Neuronal stem cell (in vitro differentiated cells): ENCODE results near the gene APOBEC3F.
"Not testable (repeated sequence)": the region's sequence is repeated elsewhere in the genome, so short reads cannot be mapped to it uniquely, and the experiment has no call there.

Experiments
- DNase-seq: peaks from one replicate; pipeline ENCODE4 v3.0.0-alpha.2; 2013; ENCODE audit warnings: low spot score
- H2AFZ ChIP-seq: one replicate; pipeline ENCODE4 v1.6.1; 2013; ENCODE audit warnings: mild to moderate bottlenecking, low read length, inconsistent platforms
- H2AK5ac ChIP-seq: 2 replicates; pipeline ENCODE4 v1.6.1; 2013; ENCODE audit warnings: low read depth, mild to moderate bottlenecking, inconsistent platforms, low read length, moderate library complexity, mixed read lengths
- H2BK120ac ChIP-seq: 2 replicates; pipeline ENCODE4 v1.6.1; 2013; ENCODE audit warnings: low read depth, mild to moderate bottlenecking, inconsistent platforms, low read length, moderate library complexity, mixed read lengths
- H2BK12ac ChIP-seq: one replicate; pipeline ENCODE4 v1.6.1; 2013; ENCODE audit warnings: low read length, inconsistent platforms
- H2BK15ac ChIP-seq: 2 replicates; pipeline ENCODE4 v1.6.1; 2013; ENCODE audit warnings: mild to moderate bottlenecking, low read length, inconsistent platforms, mixed read lengths
- H2BK5ac ChIP-seq: one replicate; pipeline ENCODE4 v1.6.1; 2013; ENCODE audit warnings: inconsistent platforms, mild to moderate bottlenecking, low read length, moderate library complexity
- H3K14ac ChIP-seq: one replicate; pipeline ENCODE4 v1.6.1; 2013; ENCODE audit warnings: low read length, inconsistent platforms
- H3K18ac ChIP-seq: 2 replicates; pipeline ENCODE4 v1.6.1; 2013; ENCODE audit warnings: low read length, inconsistent platforms
- H3K23ac ChIP-seq: 2 replicates; pipeline ENCODE4 v1.6.1; 2013; ENCODE audit warnings: low read depth, mild to moderate bottlenecking, mixed read lengths, low read length, inconsistent platforms; ENCODE audit not compliant: poor library complexity
- H3K27ac ChIP-seq: replicated peaks from 3 replicates; pipeline ENCODE4 v1.5.1; 2013; ENCODE audit warnings: low read length, inconsistent platforms
- H3K27me3 ChIP-seq, 3 experiments: 2 replicates each; pipeline ENCODE4 v1.6.1; 2013; ENCODE audit warnings: low read length in 3 of 3, mild to moderate bottlenecking in 2 of 3, inconsistent platforms in 1 of 3, low read depth in 1 of 3, mixed read lengths in 1 of 3, moderate library complexity in 1 of 3; ENCODE audit not compliant: control insufficient read depth in 3 of 3, insufficient read depth in 3 of 3
- H3K36me3 ChIP-seq, 2 donors: replicated peaks in 1 of 2; 2 replicates each; pipeline ENCODE4 v1.6.1; 2013; ENCODE audit warnings: low read length in 2 of 2; ENCODE audit not compliant: control insufficient read depth in 2 of 2, insufficient read depth in 2 of 2
- H3K4ac ChIP-seq: 2 replicates; pipeline ENCODE4 v1.6.1; 2013; ENCODE audit warnings: inconsistent platforms, mild to moderate bottlenecking, low read length, moderate library complexity
- H3K4me1 ChIP-seq, 2 donors: 1 replicate in 1 of 2; 2 replicates in 1 of 2; pipeline ENCODE4 v1.6.1; 2013; ENCODE audit warnings: low read length in 2 of 2, low read depth in 1 of 2; ENCODE audit not compliant: control insufficient read depth in 2 of 2, insufficient read depth in 1 of 2
- H3K4me2 ChIP-seq: one replicate; pipeline ENCODE4 v1.6.1; 2013; ENCODE audit warnings: mild to moderate bottlenecking, low read length, inconsistent platforms; ENCODE audit not compliant: insufficient read depth, poor library complexity, severe bottlenecking
- H3K4me3 ChIP-seq, 2 donors: 2 replicates each; pipeline ENCODE4 v1.5.1; 2013; ENCODE audit warnings: low read length in 2 of 2, mild to moderate bottlenecking in 2 of 2, inconsistent platforms in 1 of 2, moderate library complexity in 1 of 2
- H3K79me1 ChIP-seq: one replicate; pipeline ENCODE4 v1.6.1; 2013; ENCODE audit warnings: low read depth, mild to moderate bottlenecking, inconsistent platforms, low read length, moderate library complexity
- H3K9ac ChIP-seq: one replicate; pipeline ENCODE4 v1.6.1; 2013; ENCODE audit warnings: mild to moderate bottlenecking, low read depth, low read length, inconsistent platforms; ENCODE audit not compliant: poor library complexity
- H3K9me3 ChIP-seq, 2 donors: replicated peaks in 1 of 2; 2 replicates each; pipeline versions ENCODE3 to v1.6.1; 2013; ENCODE audit warnings: low read length in 2 of 2, mild to moderate bottlenecking in 2 of 2, inconsistent platforms in 1 of 2, low read depth in 1 of 2, mixed read lengths in 1 of 2, moderate library complexity in 1 of 2; ENCODE audit not compliant: control insufficient read depth in 2 of 2, insufficient read depth in 1 of 2
- H4K8ac ChIP-seq: one replicate; pipeline ENCODE4 v1.6.1; 2013; ENCODE audit warnings: low read depth, mild to moderate bottlenecking, inconsistent platforms, low read length, moderate library complexity
- H4K91ac ChIP-seq: one replicate; pipeline ENCODE4 v1.6.1; 2013; ENCODE audit warnings: low read length, low read depth, mild to moderate bottlenecking, inconsistent platforms; ENCODE audit not compliant: poor library complexity
- WGBS, 2 donors: extraction: QIAGEN DNeasy Blood & Tissue Kit; methylation state at CpG; one replicate each; pipeline ENCODE4 v1.1.7; 2013; ENCODE audit warnings: missing lambda C conversion rate in 2 of 2, mixed read lengths in 1 of 2; ENCODE audit not compliant: insufficient read length in 2 of 2, insufficient replicate concordance in 1 of 2; ENCODE audit errors: extremely low coverage in 2 of 2; 5-methylcytosine and 5-hydroxymethylcytosine counted together

The APOBEC3F gene

DNA sequence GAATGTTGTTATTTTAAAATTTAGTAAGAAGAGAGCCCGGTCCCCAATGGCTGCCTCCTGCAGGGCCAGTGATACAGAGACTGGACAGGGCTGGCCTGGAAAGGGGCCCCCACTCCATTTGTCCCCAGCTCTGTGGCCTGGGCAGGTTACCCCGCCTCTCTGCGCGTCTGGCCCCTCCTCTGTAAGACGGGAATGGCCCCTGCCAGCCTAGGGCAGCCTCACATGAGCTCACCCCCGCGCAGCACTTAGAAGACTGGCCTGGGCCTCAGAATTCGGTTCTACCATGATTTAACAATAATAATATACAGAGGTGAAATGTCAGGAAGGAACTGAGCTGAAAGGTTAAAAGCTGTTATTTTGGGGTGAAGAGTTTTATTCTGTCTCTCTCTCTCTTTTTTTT, 37.7 kb downstream of the APOBEC3F start:
- Histone ChIP-seq H2BK15ac (no peak overlapping the region), H3K18ac (no peak overlapping the region), H3K79me1 (peaks cover 2% of the 10 kb centered on the region)

DNA sequence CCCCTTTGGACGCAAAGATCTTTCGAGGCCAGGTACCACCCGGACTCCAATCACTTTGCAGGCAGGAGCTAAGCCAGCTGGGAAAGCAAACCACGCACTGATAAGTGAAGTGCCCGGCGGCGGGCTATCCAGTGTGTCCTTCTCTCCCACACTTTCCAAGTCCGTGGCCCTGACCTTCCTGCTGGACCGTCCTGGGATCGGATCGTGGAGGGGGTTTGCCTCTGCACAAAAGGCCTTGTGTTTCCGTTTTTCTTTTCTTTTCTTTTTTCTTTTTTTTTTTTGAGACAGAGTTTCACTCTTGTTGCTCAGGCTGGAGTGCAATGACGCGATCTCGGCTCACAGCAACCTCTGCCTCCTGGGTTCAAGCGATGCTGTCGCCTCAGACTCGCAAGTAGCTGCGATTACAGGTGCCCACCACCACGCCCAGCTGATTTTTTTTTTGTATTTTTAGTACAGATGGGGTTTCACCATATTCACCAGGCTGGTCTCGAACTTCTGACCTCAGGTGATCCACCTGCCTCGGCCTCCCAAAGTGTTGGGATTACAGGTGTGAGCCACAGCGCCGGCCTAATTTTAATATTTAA, 38.5 kb downstream of the APOBEC3F start:
- H2AK5ac ChIP-seq, H3K27ac ChIP-seq, H2BK15ac ChIP-seq, H3K14ac ChIP-seq, H2BK120ac ChIP-seq, H3K4me1 ChIP-seq, H2AFZ ChIP-seq, H2BK5ac ChIP-seq, H3K27me3 ChIP-seq, H2BK12ac ChIP-seq, DNase-seq, H3K18ac ChIP-seq, H4K8ac ChIP-seq, H3K36me3 ChIP-seq, H3K9me3 ChIP-seq, H3K79me1 ChIP-seq, H3K4me2 ChIP-seq, H3K4me3 ChIP-seq, H4K91ac ChIP-seq, H3K4ac ChIP-seq, H3K9ac ChIP-seq, H3K23ac ChIP-seq: not testable (repeated sequence)
- no CpG with 5 or more reads among the region's 24 CpGs for WGBS, 2 donors

More for the DNA sequence above, 37.7 kb downstream of the APOBEC3F start:
- Histone ChIP-seq H3K4me2 (no peak overlapping the region), H3K27ac (no peak overlapping the region), H3K14ac (no peak overlapping the region), H2AFZ (no peak overlapping the region), H4K8ac (no peak overlapping the region), H2AK5ac (no peak overlapping the region), H3K27me3 (peaks cover 0 to 4% (median 0%) of the 10 kb centered on the region in 3 experiments), H2BK5ac (no peak overlapping the region), H3K9ac (no peak overlapping the region), H4K91ac (no peak overlapping the region), H3K4ac (no peak overlapping the region), H3K23ac (no peak overlapping the region), H2BK120ac (no peak overlapping the region), H3K9me3 (no peaks in the 10 kb centered on the region), H3K4me3 (no peak overlapping the region), H3K4me1 (peaks cover 0 to 4% of the 10 kb centered on the region in 2 donors), H3K36me3 (no peaks in the 10 kb centered on the region), H2BK12ac (no peak overlapping the region)
- no peak for DNase-seq
- no CpG with 5 or more reads among the region's 8 CpGs for WGBS, 2 donors

DNA sequence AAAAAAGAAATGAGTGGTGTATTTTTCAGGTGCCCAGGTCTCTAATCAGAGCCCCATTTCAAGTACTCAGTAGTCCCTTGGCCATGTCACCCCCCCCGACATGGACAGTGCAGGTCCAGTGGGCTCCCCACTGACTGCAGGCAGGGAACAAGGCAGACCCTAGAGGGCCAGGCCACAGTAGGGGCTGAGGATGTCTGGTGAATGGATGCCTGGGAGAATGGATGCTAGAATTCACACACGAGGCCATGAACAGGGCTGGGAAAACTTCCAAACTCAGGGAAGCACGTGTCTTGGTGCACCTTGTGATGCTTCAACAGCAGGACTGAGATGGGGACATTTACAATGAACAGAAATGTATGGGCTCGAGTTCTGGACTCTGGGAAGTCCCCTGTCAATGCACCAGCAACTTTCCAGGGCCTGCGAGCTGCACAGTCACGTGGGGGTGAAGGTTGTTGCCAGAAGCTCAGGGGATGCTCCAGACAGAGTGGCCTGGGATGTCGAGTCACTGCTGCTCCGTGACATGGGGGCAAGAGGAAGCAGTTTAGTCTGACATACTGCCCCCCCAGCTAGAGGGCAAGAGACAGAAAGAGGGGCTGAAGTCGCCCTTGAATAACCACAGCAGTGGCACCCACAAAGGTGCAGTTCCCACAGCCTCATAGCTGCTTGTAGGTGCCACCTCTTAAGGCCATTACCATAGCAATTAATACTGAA, 39.5 kb downstream of the APOBEC3F start:
- no peak overlapping the region for H2BK120ac ChIP-seq
- no peak overlapping the region for H3K27ac ChIP-seq
- no peak for DNase-seq
- no peak overlapping the region for H3K4me3 ChIP-seq
- no peak overlapping the region for H2AK5ac ChIP-seq
- H3K18ac ChIP-seq = no peak overlapping the region
- no peak overlapping the region for H3K14ac ChIP-seq
- WGBS, 2 donors = no CpG with 5 or more reads among the region's 9 CpGs
- H2AFZ ChIP-seq = no peak overlapping the region
- no peak overlapping the region for H4K8ac ChIP-seq
- no peak overlapping the region for H3K4me2 ChIP-seq
- no peak overlapping the region for H2BK12ac ChIP-seq
- peaks cover 0 to 4% of the 10 kb centered on the region in 2 donors for H3K4me1 ChIP-seq
- H3K9ac ChIP-seq = peak overlapping the region; percentile 81
- no peaks in the 10 kb centered on the region for H3K36me3 ChIP-seq
- H3K23ac ChIP-seq = no peak overlapping the region
- H2BK5ac ChIP-seq = no peak overlapping the region
- H2BK15ac ChIP-seq = no peak overlapping the region
- H3K4ac ChIP-seq = no peak overlapping the region
- H4K91ac ChIP-seq = no peak overlapping the region
- peaks cover 2% of the 10 kb centered on the region for H3K79me1 ChIP-seq
- H3K27me3 ChIP-seq = peaks cover 0 to 16% (median 0%) of the 10 kb centered on the region in 3 experiments
- H3K9me3 ChIP-seq = no peaks in the 10 kb centered on the region

DNA sequence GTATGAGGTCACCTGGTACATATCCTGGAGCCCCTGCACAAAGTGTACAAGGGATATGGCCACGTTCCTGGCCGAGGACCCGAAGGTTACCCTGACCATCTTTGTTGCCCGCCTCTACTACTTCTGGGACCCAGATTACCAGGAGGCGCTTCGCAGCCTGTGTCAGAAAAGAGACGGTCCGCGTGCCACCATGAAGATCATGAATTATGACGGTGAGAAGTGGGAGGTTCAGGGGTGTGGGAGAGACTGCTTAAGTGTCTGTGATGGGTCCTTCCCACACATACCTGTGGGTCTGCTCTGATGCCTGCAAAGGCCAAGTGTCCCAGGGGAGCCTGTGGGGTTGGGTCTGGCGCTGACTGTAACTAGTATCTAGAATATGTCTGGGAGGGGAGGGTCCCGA, 40.4 kb downstream of the APOBEC3F start:
- Histone ChIP-seq H3K27ac (no peak overlapping the region), H2AFZ (no peak overlapping the region), H2BK5ac (peak overlapping the region; percentile 68), H2BK120ac (no peak overlapping the region), H2BK15ac (no peak overlapping the region), H3K14ac (no peak overlapping the region), H4K91ac (no peak overlapping the region), H3K18ac (no peak overlapping the region), H2BK12ac (no peak overlapping the region), H3K4me3 (no peak overlapping the region), H4K8ac (no peak overlapping the region), H2AK5ac (no peak overlapping the region), H3K23ac (no peak overlapping the region), H3K27me3 (peaks cover 0 to 16% (median 0%) of the 10 kb centered on the region in 3 experiments), H3K4ac (no peak overlapping the region), H3K4me2 (no peak overlapping the region), H3K9ac (no peak overlapping the region), H3K9me3 (no peaks in the 10 kb centered on the region), H3K36me3 (no peaks in the 10 kb centered on the region), H3K4me1 (peaks cover 0 to 4% of the 10 kb centered on the region in 2 donors), H3K79me1 (peaks cover 2% of the 10 kb centered on the region)
- no CpG with 5 or more reads among the region's 12 CpGs for WGBS, 2 donors
- no peak for DNase-seq
